GM18505 (cell line): ENCODE results near the gene COL8A2.
A peak's percentile ranks its signal among the peaks of the same experiment; 100 is the strongest.
"Not testable (repeated sequence)": the region's sequence is repeated elsewhere in the genome, so short reads cannot be mapped to it uniquely, and the experiment has no call there.

Experiments used
- ATAC-seq: cut with Tn5 transposase; IDR thresholded peaks from one replicate; pipeline ENCODE4 v1.9.1; 2021; ENCODE audit not compliant: unreplicated experiment
- POLR2A ChIP-seq: IDR thresholded peaks from 4 replicates; pipeline ENCODE4 v1.6.1; 2011; ENCODE audit warnings: borderline replicate concordance; ENCODE audit not compliant: insufficient read depth, insufficient read length; ENCODE audit errors: extremely low read depth

The COL8A2 gene

GRCh38 chr1:36161641-36162531 is 36.9 kb upstream of the COL8A2 start:
- ATAC-seq, result no peak
- no peak for TF ChIP-seq POLR2A

GRCh38 chr1:36160949-36161485 is 36.0 kb upstream of the COL8A2 start:
- peak; percentile 88 for TF ChIP-seq POLR2A
- no peak for ATAC-seq

- no peak for ATAC-seq
Observed at GRCh38 chr1:36160388-36160948, 35.4 kb upstream of the COL8A2 start.

GRCh38 chr1:36159614-36160387 is 34.8 kb upstream of the COL8A2 start:
- no peak for TF ChIP-seq POLR2A
- no peak for ATAC-seq

More at GRCh38 chr1:36160388-36160948, 35.4 kb upstream of the COL8A2 start:
- TF ChIP-seq POLR2A, result no peak

DNA sequence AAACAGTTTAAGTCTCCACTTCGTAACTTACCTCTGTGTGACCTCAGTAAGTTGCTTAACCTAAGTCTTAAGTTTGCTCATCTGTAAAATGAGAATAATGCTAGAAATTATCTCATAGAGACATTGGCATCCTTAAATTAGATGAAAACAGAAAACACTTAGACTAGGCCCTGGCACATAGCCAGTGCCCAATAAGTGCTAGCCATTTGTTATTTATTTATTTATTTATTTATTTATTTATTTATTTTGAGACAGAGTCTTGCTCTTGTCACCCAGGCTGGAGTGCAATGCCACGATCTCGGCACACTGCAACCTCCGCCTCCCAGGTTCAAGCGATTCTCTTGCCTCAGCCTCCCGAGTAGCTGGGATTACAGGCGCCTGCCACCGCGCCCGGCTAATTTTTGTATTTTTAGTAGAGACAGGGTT is 33.8 kb upstream of the COL8A2 start:
- ATAC-seq, result not testable (repeated sequence)

DNA sequence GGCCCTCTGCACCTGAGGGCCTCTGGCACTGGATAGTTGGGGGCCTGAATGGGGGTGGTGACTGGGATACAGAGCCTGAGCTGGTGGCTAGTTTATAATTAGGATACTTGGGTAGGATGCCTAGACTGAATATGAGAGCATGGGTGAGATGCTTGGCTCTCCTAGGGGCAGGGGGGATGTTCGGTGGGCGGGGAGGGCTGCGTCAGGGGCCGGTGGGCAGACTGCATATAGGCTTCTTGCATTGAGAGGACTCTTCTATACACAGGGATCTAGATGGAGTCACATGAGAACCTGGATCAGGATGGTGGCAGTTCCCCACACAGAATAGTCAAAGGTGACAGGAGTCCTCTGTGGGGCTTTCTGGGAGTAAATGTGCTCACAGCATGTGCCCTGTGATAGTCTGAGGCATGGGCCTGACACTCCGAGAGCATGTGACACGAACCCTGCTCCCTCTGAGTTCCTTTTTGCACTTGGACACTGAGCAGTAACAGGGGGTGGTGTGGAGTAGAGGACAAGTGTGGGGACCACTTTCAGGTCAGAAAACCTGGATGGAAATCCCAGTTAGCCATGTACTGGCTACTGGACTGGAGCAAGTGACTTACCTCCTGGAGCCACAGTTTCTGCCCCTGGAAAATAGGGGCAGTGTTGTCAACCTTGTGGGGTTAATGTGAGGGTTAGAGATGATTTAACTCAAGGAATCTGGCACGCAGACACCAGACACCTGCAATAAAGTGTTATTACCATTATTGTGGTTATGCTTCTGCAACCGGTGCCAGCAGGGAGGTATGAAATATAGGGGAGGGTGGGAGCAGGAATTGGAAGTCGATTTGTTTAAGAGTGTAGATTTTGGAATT is 33.2 kb upstream of the COL8A2 start:
- TF ChIP-seq POLR2A, result no peak
- no peak for ATAC-seq

- ATAC-seq, result no peak
- no peak for TF ChIP-seq POLR2A
Observed at GRCh38 chr1:36157115-36157903, 32.3 kb upstream of the COL8A2 start.

GRCh38 chr1:36156329-36157114 is 31.5 kb upstream of the COL8A2 start:
- no peak for TF ChIP-seq POLR2A
- ATAC-seq, result peak; percentile 12

- ATAC-seq, result peak; percentile 53
- peak; percentile 94 for TF ChIP-seq POLR2A
Observed at GRCh38 chr1:36155408-36156328, 30.6 kb upstream of the COL8A2 start, which contains the start of gene MAP7D1. Gene MAP7D1, plus strand, starts transcription at chr1:36156160. Its CDS starts 258 bp downstream, at chr1:36156418.

GRCh38 chr1:36154765-36155407 is 29.9 kb upstream of the COL8A2 start:
- ATAC-seq, result no peak
- no peak for TF ChIP-seq POLR2A

DNA sequence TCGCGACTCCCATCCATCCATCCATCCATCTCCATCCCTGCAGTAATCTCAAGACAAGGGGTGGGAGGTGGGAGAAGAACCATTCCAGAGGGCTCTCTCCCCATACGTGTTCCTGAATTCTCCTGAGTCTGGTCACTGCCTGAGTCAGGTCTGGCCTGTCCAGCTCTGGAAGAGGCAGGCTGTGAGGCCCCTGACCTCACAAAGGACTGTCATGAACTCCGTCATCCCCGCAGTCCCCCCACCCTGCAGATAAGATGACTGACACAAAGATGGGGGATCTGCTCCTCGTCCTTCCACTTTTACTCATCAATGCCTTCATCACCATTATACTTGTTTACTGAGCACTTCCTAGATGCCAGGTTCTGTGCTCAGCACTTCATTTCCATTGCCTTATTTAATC is 29.3 kb upstream of the COL8A2 start:
- no peak for ATAC-seq
- no peak for TF ChIP-seq POLR2A
